ENCODE results near the gene PIK3CG.
A peak's percentile ranks its signal among the peaks of the same experiment; 100 is the strongest.
"Not testable (repeated sequence)": the region's sequence is repeated elsewhere in the genome, so short reads cannot be mapped to it uniquely, and the experiment has no call there.

PIK3CG gene

GRCh38 chr7:106888204-106888603, 23.1 kb downstream of the PIK3CG start:
- no peak for DNase-seq

GRCh38 chr7:106890952-106891351, 25.9 kb downstream of the PIK3CG start:
- DNase-seq: no peak

- DNase-seq: no peak
These were observed 26.7 kb downstream of the PIK3CG start for GRCh38 chr7:106891548-106892410.

DNA sequence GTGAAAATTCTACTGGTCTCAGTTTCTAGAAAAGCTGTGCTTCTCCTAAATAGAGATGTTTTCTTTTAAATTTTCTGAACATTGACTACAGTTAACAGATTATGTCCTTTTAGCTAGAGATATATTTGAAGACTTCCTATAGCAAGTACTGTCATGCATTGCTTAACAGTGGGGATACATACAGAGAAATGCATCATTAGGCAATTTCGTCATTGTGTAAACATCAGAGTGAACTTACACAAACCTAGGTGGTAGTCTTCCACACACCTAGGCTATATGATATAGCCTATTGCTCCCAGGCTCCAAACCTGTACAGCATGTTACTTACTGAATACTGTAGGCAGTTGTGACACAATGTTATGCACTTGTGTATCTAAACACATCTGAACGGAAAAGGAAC, 28.5 kb downstream of the PIK3CG start:
- DNase-seq: no peak

DNA sequence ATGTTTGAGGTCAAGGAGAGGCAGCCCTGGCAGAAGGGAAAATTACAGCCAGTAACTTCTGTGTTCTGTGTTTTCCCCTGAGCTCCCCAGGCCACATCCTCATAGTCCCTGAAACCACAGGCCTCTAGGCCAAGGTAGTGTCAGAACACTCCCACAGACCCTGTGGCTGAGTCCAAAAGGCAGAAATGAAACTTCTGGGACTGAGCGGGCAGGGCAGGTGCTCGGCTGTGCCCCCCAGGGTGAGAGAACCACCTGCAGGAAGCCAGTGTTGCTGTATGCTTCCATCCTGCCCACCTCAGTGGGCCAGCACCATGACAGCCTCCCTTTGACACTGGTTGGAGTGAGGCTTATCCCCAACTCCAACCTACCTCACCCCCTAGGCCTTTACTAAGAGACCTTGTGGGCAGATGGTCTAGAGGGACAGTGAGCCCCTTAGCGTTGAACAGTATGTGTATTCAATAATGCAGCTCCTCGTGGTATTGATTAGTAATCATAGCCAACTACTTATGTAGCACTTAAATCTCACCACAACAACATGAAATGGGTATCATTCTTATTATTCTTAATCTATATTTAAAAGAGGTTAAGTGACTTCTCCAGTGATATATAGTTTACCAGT, 30.3 kb downstream of the PIK3CG start:
- DNase-seq: peak; percentile 55

- no peak for DNase-seq
These were observed 31.1 kb downstream of the PIK3CG start for GRCh38 chr7:106896231-106896630.

- DNase-seq: not testable (repeated sequence)
These were observed 32.5 kb downstream of the PIK3CG start for GRCh38 chr7:106897553-106897952.

- not testable (repeated sequence) for DNase-seq
These were observed 33.9 kb downstream of the PIK3CG start for GRCh38 chr7:106898967-106899366.

DNA sequence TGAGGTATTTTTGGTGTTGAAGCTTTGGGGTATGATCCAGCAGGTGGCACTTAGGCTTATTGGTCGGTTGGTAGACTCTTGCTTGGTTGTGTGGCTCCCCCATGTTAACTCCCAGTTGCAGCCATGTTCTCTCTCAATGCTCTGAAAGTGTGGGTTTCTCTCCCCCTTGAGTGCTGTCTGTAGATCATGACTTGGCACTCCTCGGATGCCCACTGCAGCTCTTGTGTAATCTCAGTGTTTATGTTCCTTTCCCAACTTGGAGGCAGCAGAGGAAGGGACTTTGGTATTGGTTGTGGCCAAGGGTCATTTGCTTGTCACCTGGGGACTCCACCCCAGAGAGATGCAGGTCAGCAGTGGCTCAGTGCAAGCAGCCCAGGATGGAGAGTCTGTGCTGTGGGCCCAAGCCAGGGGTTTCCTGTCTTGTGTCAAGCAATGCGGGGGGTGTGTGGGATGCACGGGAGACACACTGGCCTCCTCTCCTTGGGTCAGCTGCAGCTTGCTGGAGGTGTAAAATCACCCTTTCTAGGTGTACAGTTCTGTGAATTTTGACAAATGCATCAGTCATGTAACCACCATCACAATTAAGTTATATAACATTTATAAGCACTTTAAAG, 36.9 kb downstream of the PIK3CG start:
- DNase-seq: no peak

DNA sequence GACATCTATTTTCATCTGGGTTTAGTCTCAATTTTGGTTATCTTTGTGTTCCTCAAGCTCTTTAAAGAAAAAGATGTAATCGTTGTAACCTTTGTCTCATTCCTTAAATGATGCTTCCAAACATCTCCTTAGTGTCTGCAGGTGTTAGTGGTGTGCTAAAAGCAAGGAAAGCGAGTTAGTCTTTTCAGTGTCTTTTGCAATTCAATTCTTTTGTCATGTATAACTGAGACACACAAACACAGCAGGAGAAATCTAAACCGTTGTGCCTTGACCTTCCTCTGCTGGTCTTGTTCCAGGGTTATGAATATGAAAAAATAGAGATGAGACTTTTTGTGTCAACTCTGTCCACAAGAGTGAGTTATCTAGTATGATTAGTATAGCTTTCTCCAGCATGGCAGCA, 40.7 kb downstream of the PIK3CG start:
- no peak for DNase-seq

GRCh38 chr7:106911959-106912358, 46.9 kb downstream of the PIK3CG start:
- DNase-seq: no peak

GRCh38 chr7:106914018-106914607, 49.0 kb downstream of the PIK3CG start:
- no peak for DNase-seq

DNA sequence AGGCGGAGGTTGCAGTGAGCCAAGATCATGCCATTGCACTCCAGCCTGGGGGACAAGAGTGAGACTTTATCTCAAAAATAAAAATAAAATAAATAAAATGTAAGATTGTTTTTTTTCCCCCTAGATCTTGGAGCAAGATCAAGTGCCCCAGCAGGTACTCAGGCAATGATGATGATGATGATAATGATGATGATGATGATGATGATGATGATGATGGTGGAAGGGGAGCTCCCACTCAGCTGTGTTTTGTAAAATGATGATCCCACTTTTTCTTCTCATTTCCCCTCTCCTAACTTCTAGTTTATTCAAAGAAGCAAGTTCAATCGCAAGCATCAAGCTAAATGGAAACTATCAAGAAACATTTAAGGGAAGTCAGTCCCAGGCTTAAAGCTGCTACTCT, 50.3 kb downstream of the PIK3CG start:
- no peak for DNase-seq

- DNase-seq: no peak
These were observed 50.8 kb downstream of the PIK3CG start for GRCh38 chr7:106915873-106916272.

GRCh38 chr7:106916679-106917078, 51.6 kb downstream of the PIK3CG start:
- no peak for DNase-seq

- no peak for DNase-seq
These were observed 53.9 kb downstream of the PIK3CG start for GRCh38 chr7:106918991-106919390.

DNA sequence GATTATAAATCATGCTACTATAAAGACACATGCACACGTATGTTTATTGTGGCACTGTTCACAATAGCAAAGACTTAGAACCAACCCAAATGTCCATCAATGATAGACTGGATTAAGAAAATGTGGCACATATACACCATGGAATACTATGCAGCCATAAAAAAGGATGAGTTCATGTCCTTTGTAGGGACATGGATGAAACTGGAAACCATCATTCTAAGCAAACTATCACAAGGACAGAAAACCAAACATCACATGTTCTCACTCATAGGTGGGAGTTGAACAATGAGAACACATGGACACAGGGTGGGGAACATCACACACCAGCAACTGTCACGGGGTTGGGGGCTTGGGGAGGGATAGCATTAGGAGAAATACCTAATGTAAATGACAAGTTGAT, 59.4 kb downstream of the PIK3CG start:
- not testable (repeated sequence) for DNase-seq

GRCh38 chr7:106926892-106927291, 61.8 kb downstream of the PIK3CG start:
- DNase-seq: no peak

- DNase-seq: no peak
These were observed 62.5 kb downstream of the PIK3CG start for GRCh38 chr7:106927536-106927935.

DNA sequence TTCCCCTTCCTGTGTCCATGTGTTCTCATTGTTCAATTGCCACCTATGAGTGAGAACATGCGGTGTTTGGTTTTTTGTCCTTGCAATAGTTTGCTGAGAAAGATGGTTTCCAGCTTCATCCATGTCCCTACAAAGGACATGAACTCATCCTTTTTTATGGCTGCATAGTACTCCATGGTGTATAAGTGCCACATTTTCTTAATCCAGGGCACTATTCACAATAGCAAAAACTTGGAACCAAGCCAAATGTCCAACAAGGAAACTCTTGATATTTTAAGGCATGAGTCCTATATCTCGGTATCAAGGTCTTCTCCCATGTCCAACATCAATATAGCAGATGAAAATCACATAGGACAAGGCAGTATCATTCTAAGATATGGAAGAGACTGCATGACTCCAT, 64.5 kb downstream of the PIK3CG start:
- DNase-seq: not testable (repeated sequence)

GRCh38 chr7:106936236-106936635, 71.2 kb downstream of the PIK3CG start:
- no peak for DNase-seq

- DNase-seq: not testable (repeated sequence)
These were observed 73.0 kb downstream of the PIK3CG start for GRCh38 chr7:106938122-106938521.

GRCh38 chr7:106938803-106939202, 73.7 kb downstream of the PIK3CG start:
- no peak for DNase-seq
